ENCODE results near the gene SPART.

SPART gene

DNA sequence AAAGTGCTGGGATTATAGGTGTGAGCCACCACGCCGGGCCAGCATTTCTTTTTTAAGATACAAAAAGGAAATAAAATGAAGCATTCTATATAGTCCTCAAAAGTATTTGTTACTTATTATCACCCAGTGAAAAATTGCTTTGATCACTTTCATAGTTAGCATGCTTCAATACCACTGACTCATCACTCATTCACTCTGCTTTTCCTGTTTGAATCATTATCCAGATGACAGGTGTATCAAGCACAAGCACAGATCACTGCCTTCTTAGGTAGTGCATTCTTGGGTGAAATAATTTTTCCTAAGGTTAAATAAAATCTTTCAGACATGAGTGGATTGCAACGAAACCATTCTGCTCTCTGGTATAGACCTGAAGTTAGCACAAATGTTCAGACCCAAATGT, 35.8 kb upstream of the SPART start:
- Histone ChIP-seq H3K4me1 (ENCODE audit: low read length) (peaks cover 6% of the 10 kb centered on the region), H2AFZ (ENCODE audit: low read depth, low read length) (no peak overlapping the region), H3K79me2 (ENCODE audit: low read length) (no peaks in the 10 kb centered on the region), H3K36me3 (replicated peaks; ENCODE audit: low read depth, low read length) (no peaks in the 10 kb centered on the region), H3K9ac (ENCODE audit: low read length) (no peak overlapping the region), H3K27me3 (ENCODE audit: low read depth, low read length) (no peaks in the 10 kb centered on the region), H3K27ac (ENCODE audit: low read length) (no peak overlapping the region), H4K20me1 (ENCODE audit: insufficient read depth, low read length) (no peaks in the 10 kb centered on the region), H3K4me3 (ENCODE audit: low read length) (no peak overlapping the region), H3K9me3 (ENCODE audit: insufficient read depth, low read length) (no peaks in the 10 kb centered on the region), H3K4me2 (ENCODE audit: low read length) (0 out of 2 replicates have a peak overlapping the region, but pooled peaks have one; percentile 15)
- TF ChIP-seq, protein P1, sequence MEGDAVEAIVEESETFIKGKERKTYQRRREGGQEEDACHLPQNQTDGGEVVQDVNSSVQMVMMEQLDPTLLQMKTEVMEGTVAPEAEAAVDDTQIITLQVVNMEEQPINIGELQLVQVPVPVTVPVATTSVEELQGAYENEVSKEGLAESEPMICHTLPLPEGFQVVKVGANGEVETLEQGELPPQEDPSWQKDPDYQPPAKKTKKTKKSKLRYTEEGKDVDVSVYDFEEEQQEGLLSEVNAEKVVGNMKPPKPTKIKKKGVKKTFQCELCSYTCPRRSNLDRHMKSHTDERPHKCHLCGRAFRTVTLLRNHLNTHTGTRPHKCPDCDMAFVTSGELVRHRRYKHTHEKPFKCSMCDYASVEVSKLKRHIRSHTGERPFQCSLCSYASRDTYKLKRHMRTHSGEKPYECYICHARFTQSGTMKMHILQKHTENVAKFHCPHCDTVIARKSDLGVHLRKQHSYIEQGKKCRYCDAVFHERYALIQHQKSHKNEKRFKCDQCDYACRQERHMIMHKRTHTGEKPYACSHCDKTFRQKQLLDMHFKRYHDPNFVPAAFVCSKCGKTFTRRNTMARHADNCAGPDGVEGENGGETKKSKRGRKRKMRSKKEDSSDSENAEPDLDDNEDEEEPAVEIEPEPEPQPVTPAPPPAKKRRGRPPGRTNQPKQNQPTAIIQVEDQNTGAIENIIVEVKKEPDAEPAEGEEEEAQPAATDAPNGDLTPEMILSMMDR (IDR thresholded peaks at IDR 0.05; ENCODE audit: low read depth, low read length): no peak
- TF ChIP-seq EZH2phosphoT487 (IDR thresholded peaks at IDR 0.05; ENCODE audit: low read depth): no peak

DNA sequence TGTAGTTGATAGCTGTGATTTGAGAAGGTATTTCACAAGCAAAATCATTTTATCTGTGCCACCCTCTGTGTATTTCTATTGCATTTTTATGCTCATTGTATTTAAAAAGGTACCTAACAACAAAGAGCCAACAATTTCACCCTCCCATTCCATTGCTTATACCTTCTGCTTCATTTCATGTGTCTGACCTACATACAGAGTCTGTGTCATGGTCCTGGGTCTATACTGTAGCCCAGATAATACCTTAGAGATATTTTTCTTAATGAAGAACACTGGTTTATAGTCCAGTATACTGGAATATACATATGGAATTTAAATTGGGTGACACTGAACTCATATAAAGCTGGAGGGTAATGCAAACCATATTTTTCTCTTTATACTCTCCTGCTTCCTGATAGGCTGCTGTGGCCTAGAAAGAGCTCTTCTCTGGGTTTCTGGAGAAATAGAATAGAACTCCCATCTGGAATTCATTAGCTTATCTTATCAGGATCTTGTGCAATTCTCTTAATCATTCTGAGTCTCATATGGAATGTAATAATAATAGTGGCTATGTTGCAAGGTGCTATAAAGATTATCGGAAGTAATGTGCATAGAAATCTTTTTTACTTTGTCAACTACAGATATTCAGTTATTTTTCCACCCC, 31.8 kb upstream of the SPART start:
- no peak for TF ChIP-seq EZH2phosphoT487 (IDR thresholded peaks at IDR 0.05; ENCODE audit: low read depth)
- H3K79me2 ChIP-seq (ENCODE audit: low read length): no peaks in the 10 kb centered on the region
- no peak overlapping the region for H3K4me3 ChIP-seq (ENCODE audit: low read length)
- no peak overlapping the region for H3K4me2 ChIP-seq (ENCODE audit: low read length)
- no peaks in the 10 kb centered on the region for H3K9me3 ChIP-seq (ENCODE audit: insufficient read depth, low read length)
- H3K36me3 ChIP-seq (replicated peaks; ENCODE audit: low read depth, low read length): no peaks in the 10 kb centered on the region
- no peaks in the 10 kb centered on the region for H4K20me1 ChIP-seq (ENCODE audit: insufficient read depth, low read length)
- no peak overlapping the region for H3K9ac ChIP-seq (ENCODE audit: low read length)
- H3K27ac ChIP-seq (ENCODE audit: low read length): no peak overlapping the region
- no peaks in the 10 kb centered on the region for H3K27me3 ChIP-seq (ENCODE audit: low read depth, low read length)
- no peak overlapping the region for H2AFZ ChIP-seq (ENCODE audit: low read depth, low read length)
- H3K4me1 ChIP-seq (ENCODE audit: low read length): peaks cover 6% of the 10 kb centered on the region

DNA sequence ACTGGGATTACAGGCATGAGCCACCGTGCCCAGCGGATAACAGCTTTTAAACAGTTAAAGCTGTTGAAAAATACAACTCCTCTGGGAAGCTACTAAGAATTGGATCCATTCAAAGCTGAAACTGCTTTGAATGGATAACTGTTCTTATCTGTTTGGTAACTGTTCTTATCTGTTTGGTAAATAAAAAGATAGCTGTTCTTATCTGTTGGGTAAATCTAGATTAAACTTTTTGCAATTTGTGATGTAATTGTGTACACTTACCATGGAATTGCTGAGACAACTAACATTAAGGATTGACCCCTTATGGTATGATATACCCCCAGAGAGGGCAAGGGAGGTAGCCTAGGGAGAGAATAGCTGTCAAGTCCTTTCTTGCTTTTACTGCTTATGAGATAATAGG, 27.9 kb upstream of the SPART start:
- Histone ChIP-seq H3K4me3 (ENCODE audit: low read length) (no peak overlapping the region), H3K36me3 (replicated peaks; ENCODE audit: low read depth, low read length) (no peaks in the 10 kb centered on the region), H3K9ac (ENCODE audit: low read length) (no peak overlapping the region), H2AFZ (ENCODE audit: low read depth, low read length) (no peak overlapping the region), H3K4me2 (ENCODE audit: low read length) (no peak overlapping the region), H3K27ac (ENCODE audit: low read length) (no peak overlapping the region), H3K9me3 (ENCODE audit: insufficient read depth, low read length) (0 out of 2 replicates have a peak, but pooled peaks cover 4% of the 10 kb centered on the region), H3K79me2 (ENCODE audit: low read length) (no peaks in the 10 kb centered on the region), H4K20me1 (ENCODE audit: insufficient read depth, low read length) (no peaks in the 10 kb centered on the region), H3K4me1 (ENCODE audit: low read length) (no peaks in the 10 kb centered on the region), H3K27me3 (ENCODE audit: low read depth, low read length) (no peaks in the 10 kb centered on the region)
- TF ChIP-seq, protein P1 (IDR thresholded peaks at IDR 0.05; ENCODE audit: low read depth, low read length): no peak
- no peak for TF ChIP-seq EZH2phosphoT487 (IDR thresholded peaks at IDR 0.05; ENCODE audit: low read depth)

DNA sequence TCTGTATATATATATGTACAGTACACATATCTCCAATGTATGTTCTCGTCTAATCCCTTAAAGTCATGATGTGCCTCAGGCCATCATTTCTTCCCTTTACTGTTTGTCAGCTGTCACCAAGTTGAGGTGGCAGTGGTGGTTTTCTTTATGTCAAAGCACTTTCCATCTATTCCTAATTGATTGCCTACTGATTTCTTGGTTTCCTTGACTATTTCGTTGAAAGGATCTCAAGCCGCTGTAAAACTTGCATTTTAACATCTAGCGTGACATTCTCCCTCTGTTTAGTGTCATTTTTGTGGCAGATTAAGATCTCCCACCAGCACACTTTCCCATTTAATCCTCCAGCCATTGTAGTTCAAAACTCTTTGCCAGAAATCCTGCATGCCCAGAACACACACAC, 25.0 kb upstream of the SPART start:
- no peaks in the 10 kb centered on the region for H3K36me3 ChIP-seq (replicated peaks; ENCODE audit: low read depth, low read length)
- H3K9ac ChIP-seq (ENCODE audit: low read length): no peak overlapping the region
- H3K4me1 ChIP-seq (ENCODE audit: low read length): no peaks in the 10 kb centered on the region
- no peak overlapping the region for H2AFZ ChIP-seq (ENCODE audit: low read depth, low read length)
- H3K27me3 ChIP-seq (ENCODE audit: low read depth, low read length): no peaks in the 10 kb centered on the region
- no peak overlapping the region for H3K4me3 ChIP-seq (ENCODE audit: low read length)
- no peak overlapping the region for H3K4me2 ChIP-seq (ENCODE audit: low read length)
- TF ChIP-seq, protein P1 (IDR thresholded peaks at IDR 0.05; ENCODE audit: low read depth, low read length): no peak
- no peak for TF ChIP-seq EZH2phosphoT487 (IDR thresholded peaks at IDR 0.05; ENCODE audit: low read depth)
- no peak overlapping the region for H3K27ac ChIP-seq (ENCODE audit: low read length)
- 0 out of 2 replicates have a peak, but pooled peaks cover 4% of the 10 kb centered on the region for H3K9me3 ChIP-seq (ENCODE audit: insufficient read depth, low read length)
- H3K79me2 ChIP-seq (ENCODE audit: low read length): no peaks in the 10 kb centered on the region
- H4K20me1 ChIP-seq (ENCODE audit: insufficient read depth, low read length): no peaks in the 10 kb centered on the region
